NCI-H1417 treated with DMSO at 0.1 percent for 48 hours (cell line): ENCODE measurements around the gene POLR1A.

Experiments used
- DNase-seq: peaks from one replicate; lab custom pipeline; 2025; lab: John Stamatoyannopoulos, UW

The POLR1A gene

DNA sequence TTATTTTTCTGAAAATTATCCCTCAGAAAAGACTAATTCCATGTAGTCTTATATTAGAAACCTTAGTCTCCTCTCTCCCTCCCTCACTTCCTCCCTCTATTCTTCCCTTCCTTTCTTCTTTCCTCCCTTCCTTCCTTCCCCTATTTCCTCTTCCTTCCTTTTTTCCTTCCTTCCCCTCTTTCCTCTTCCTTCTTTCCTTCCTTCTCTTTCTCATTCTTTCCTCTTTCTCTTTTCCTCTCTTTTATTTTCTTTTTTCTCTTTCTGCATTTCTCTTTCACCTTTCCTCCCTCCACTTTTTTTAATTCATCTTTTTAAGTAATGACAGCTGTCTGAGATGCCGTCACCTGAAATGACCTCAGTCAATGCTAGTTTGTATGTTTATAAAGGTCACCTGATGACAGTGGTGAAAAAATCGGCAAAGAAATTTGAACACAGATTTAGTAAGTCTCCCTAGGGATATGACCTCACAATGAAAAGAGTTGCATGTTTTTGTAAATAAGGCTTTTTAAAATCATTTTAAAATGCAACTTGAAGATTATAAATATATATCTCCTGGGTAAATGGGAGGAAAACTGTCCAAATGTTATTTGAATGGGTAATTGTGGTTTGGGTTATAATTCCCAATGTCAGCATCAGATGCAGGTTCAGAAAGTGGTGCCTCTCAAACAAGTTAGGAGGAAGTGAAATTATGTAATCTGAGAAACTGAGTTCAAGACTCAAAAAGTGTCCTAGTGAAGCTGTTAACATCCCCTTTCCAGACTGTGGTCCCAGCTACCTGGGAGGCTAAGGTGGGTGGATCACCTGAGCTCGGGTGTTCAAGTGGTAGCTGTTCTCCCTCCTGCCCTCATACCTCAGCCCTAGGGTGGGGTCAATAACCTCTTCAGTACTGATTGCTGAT is 126.6 kb downstream of the POLR1A start:
- no peak for DNase-seq

- DNase-seq = no peak
Measured at GRCh38 chr2:85976106-85976920, 129.4 kb downstream of the POLR1A start.

DNA sequence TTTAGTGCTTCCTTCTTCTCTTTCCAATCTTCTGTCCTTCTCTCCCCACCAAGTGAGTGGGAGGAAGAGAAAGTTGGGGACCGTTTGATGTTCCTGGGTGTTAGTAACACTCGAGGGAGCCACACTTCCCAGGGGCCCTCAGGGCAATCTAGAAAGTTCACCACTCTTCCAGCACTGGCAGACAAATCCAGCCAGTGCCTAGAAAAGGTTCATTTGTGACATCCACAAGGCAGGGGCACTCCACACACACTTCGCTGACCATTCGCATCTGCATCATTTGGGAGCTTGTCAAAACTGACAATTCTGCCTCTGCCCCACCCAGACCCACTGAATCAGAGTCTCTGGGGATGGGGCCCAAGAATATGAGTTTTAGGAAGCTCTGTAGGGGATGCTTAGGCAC is 130.1 kb downstream of the POLR1A start:
- no peak for DNase-seq

DNA sequence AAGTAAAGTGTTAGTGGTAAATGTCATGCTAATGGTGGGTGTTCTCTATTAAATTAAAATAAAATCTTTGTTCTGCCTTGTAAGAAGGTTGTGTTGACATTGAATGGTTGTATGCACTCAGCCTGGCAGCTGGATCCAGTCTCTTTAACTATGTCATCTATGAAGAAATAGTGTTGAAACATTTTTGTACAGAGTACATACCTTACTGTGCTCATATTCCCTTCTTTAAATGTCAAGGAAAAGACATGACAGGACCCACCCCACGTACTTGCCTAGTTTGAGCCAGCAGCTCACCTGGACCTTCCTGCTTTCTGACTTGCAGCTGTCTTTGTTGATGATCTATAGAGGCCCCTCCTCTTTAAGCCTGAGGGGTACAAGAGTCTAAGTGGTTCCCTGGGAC is 131.3 kb downstream of the POLR1A start:
- DNase-seq = no peak

GRCh38 chr2:85972355-85972754 is 133.3 kb downstream of the POLR1A start:
- no peak for DNase-seq

DNA sequence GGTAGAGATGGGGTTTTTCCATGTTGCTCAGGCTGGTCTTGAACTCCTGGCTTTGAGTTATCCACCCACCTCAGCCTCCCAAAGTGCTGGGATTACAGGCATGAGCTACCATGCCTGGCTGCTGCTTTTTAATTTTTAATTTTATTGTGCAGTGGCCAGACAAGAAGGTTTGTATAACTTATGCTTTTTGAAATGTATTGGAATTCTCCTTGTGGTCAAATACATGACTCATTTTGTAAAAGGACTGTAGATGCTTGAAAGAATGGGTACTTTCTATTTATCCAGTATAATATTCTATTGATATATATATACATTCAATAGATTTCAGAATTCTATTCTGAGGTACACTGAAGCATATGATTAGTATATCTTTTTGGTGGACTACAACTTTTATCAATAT is 134.3 kb downstream of the POLR1A start:
- no peak for DNase-seq
